Breast epithelium (tissue), 3 donors: ENCODE measurements around the gene MRPS15.

ENCODE experiments used
- POLR2A ChIP-seq: fragments of 450-650 bp; IDR thresholded peaks from one replicate; pipeline ENCODE4 v1.6.1; 2016; ENCODE audit warnings: antibody characterized with exemption, mild to moderate bottlenecking, moderate library complexity
- TF ChIP-seq, protein P1 (sequence below), 3 donors: fragments of 450-650 bp; IDR thresholded peaks; one replicate each; pipeline ENCODE4 v1.5.1; 2016 to 2017; ENCODE audit warnings: antibody characterized with exemption in 3 of 3, mild to moderate bottlenecking in 3 of 3, moderate library complexity in 3 of 3

DNA sequence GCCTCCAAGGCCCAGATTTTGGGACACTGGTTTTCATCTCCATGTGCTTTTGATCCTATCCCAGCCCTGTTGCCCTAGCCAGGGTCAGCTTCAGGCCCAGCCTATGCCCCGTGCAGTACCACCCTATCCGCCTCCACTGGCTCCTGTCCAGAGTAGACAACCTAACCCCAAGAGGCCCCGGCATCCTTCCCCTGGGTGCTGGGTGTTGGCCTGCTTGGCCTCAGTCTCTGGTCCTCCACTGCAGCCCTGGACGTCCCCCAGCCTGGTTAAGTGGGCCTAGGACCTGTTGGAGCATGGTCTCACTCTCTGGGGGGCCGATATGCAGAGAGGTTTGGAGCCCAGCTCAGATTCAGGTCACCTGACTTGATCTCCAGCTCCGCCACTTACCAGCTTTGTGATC is 16.9 kb upstream of the MRPS15 start:
- TF ChIP-seq, protein P1, sequence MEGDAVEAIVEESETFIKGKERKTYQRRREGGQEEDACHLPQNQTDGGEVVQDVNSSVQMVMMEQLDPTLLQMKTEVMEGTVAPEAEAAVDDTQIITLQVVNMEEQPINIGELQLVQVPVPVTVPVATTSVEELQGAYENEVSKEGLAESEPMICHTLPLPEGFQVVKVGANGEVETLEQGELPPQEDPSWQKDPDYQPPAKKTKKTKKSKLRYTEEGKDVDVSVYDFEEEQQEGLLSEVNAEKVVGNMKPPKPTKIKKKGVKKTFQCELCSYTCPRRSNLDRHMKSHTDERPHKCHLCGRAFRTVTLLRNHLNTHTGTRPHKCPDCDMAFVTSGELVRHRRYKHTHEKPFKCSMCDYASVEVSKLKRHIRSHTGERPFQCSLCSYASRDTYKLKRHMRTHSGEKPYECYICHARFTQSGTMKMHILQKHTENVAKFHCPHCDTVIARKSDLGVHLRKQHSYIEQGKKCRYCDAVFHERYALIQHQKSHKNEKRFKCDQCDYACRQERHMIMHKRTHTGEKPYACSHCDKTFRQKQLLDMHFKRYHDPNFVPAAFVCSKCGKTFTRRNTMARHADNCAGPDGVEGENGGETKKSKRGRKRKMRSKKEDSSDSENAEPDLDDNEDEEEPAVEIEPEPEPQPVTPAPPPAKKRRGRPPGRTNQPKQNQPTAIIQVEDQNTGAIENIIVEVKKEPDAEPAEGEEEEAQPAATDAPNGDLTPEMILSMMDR (IDR thresholded peaks at IDR 0.05), result no peak
- TF ChIP-seq POLR2A, result no peak
